T-cell (primary cell): ENCODE measurements around the gene CLSTN2. TPM values are rescaled to one million over a fixed set of nuclear protein-coding genes. Genes with fewer than 3 reads are reported as not detected.

ENCODE experiments used
- ATAC-seq, 4 experiments: fragments of 200-7000 bp in 3 of 4; fragments of 150-1000 bp in 1 of 4; cut with Tn5 transposase; replicated peaks in 1 of 4; 1 replicate in 3 of 4; 2 replicates in 1 of 4; pipeline ENCODE4 v1.10.0; 2021; ENCODE audit warnings: moderate library complexity in 3 of 4, mild to moderate bottlenecking in 2 of 4, moderate number of reproducible peaks in 1 of 4
- CTCF ChIA-PET, 2 donors: fragments of 300-600 bp; sonication (Branson Sonifier 250); formaldehyde crosslinking; loops; one replicate each; lab custom pipeline; 2022; ENCODE audit warnings: antibody characterized with exemption in 2 of 2; lab: Charles Lee
- POLR2A ChIA-PET, 2 donors: fragments of 300-600 bp; sonication (Branson Sonifier 250); formaldehyde crosslinking; loops; one replicate each; lab custom pipeline; 2022; ENCODE audit warnings: antibody characterized with exemption in 2 of 2; lab: Charles Lee
- DNase-seq, 35 experiments: peaks; one replicate each; pipeline versions ENCODE4 v3.0.0 to v3.0.0-alpha.2; 2013 to 2023
- H3K27ac ChIP-seq: one replicate; pipeline ENCODE4 v1.5.1; 2013; ENCODE audit warnings: low read length
- H3K27me3 ChIP-seq, 2 experiments: replicated peaks in 1 of 2; 1 replicate in 1 of 2; 2 replicates in 1 of 2; pipeline versions ENCODE4 v1.6.1 to v1.7.0; 2013; ENCODE audit warnings: low read length in 1 of 2, mixed read lengths in 1 of 2; ENCODE audit not compliant: control insufficient read depth in 2 of 2, insufficient read depth in 2 of 2; ENCODE audit errors: extremely low read depth in 1 of 2
- H3K36me3 ChIP-seq, 2 donors: 1 replicate in 1 of 2; 2 replicates in 1 of 2; pipeline versions ENCODE4 v1.6.1 to v1.7.0; 2013; ENCODE audit warnings: low read length in 1 of 2; ENCODE audit not compliant: control insufficient read depth in 2 of 2, insufficient read depth in 1 of 2; ENCODE audit errors: extremely low read depth in 1 of 2
- H3K4me1 ChIP-seq, 2 experiments: 1 replicate in 1 of 2; 2 replicates in 1 of 2; pipeline versions ENCODE4 v1.6.1 to v1.7.0; 2013; ENCODE audit warnings: low read length in 2 of 2, mixed read lengths in 1 of 2; ENCODE audit not compliant: insufficient read depth in 2 of 2, control insufficient read depth in 1 of 2; ENCODE audit errors: extremely low read depth in 1 of 2
- H3K4me3 ChIP-seq, 2 donors: 1 replicate in 1 of 2; 2 replicates in 1 of 2; pipeline versions ENCODE4 v1.5.1 to v1.7.0; 2013; ENCODE audit warnings: mild to moderate bottlenecking in 2 of 2, low read length in 1 of 2, moderate library complexity in 1 of 2; ENCODE audit not compliant: control insufficient read depth in 1 of 2; ENCODE audit errors: extremely low read depth in 1 of 2
- H3K9me3 ChIP-seq: 2 replicates; pipeline ENCODE4 v1.7.0; 2013
- H3K27ac Mint-ChIP-seq, 2 donors: one replicate each; pipeline ENCODE4 v1.8.0; 2020 to 2021; ENCODE audit warnings: mild to moderate bottlenecking in 2 of 2, mixed read lengths in 2 of 2
- H3K27me3 Mint-ChIP-seq, 2 donors: one replicate each; pipeline ENCODE4 v1.8.0; 2021 to 2022; ENCODE audit warnings: mixed read lengths in 2 of 2
- H3K36me3 Mint-ChIP-seq: one replicate; pipeline ENCODE4 v1.8.0; 2021; ENCODE audit warnings: mixed read lengths
- H3K4me1 Mint-ChIP-seq, 3 donors: one replicate each; pipeline ENCODE4 v1.8.0; 2020 to 2022; ENCODE audit warnings: mixed read lengths in 3 of 3, mild to moderate bottlenecking in 1 of 3
- H3K4me3 Mint-ChIP-seq, 3 donors: one replicate each; pipeline ENCODE4 v1.8.0; 2020 to 2022; ENCODE audit warnings: mild to moderate bottlenecking in 3 of 3, mixed read lengths in 3 of 3, moderate library complexity in 3 of 3
- H3K9me3 Mint-ChIP-seq, 3 donors: one replicate each; pipeline ENCODE4 v1.8.0; 2020 to 2022; ENCODE audit warnings: mixed read lengths in 3 of 3
- WGBS: methylation state at CpG from one replicate; pipeline ENCODE4 v1.1.5; 2013; ENCODE audit warnings: missing lambda C conversion rate; ENCODE audit not compliant: insufficient coverage; 5-methylcytosine and 5-hydroxymethylcytosine counted together
- total RNA-seq, 35 experiments: library from RNA in 6 of 35; stranded (reverse) in 6 of 35; fragments of 120-200 nt in 1 of 35; gene quantifications; one replicate each; pipeline versions ENCODE4 v1.2.1 to v1.2.4 and lab custom pipeline; 2013 to 2026

The CLSTN2 gene
- total RNA-seq, 5 donors from 2014 or later (not counting 1 experiment from before 2014, with no cell fraction given): under 0.01 to 0.12 (median 0.03) TPM; not detected in 2

GRCh38 chr3:140252812-140253656 is 318.0 kb downstream of the CLSTN2 start:
- CTCF ChIA-PET: no interaction called here
- H3K9me3 ChIP-seq: no peaks in the 10 kb centered on the region
- no peak overlapping the region for H3K27ac Mint-ChIP-seq
- H3K36me3 ChIP-seq: no peaks in the 10 kb centered on the region
- peaks cover 0 to 3% of the 10 kb centered on the region in 2 donors for H3K27me3 Mint-ChIP-seq
- no peak overlapping the region for H3K4me3 Mint-ChIP-seq
- POLR2A ChIA-PET: no interaction called here
- H3K36me3 Mint-ChIP-seq: no peaks in the 10 kb centered on the region
- no peaks in the 10 kb centered on the region for H3K4me1 ChIP-seq
- ATAC-seq (no peak), DNase-seq (no peak)
- WGBS: 80% methylated on average over 1 of the region's 9 CpGs
- H3K4me3 ChIP-seq: no peak overlapping the region
- no peak overlapping the region for H3K27ac ChIP-seq
- H3K9me3 Mint-ChIP-seq: no peaks in the 10 kb centered on the region
- H3K27me3 ChIP-seq: peaks cover 0 to 5% of the 10 kb centered on the region in 2 experiments
- no peaks in the 10 kb centered on the region for H3K4me1 Mint-ChIP-seq

DNA sequence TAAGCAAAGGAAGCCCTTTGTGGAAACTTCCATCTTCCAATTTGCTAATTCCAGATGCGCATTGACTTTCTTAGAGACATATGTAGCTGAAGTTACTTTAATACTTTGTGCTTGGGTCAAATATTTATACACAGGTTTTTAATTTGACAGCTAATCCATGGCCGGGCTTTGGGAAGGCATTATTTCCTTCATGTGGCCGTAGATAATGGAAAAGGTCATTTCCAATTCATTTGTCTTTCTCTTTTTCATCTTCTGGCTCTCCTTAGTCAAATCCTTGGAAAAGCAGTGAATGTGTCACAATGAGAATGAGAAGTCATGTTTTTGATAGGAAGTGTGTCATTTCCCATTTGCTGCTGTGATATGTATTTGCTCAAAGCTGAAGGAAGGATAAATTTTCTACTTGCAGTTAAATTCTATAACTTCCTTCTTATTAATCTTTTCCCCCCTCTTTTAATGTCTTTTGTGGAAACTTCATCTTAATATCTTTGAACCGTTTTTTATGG is 323.3 kb downstream of the CLSTN2 start:
- POLR2A ChIA-PET: no interaction called here
- WGBS: no CpG with 5 or more reads among the region's 4 CpGs
- no peak overlapping the region for H3K4me3 Mint-ChIP-seq

GRCh38 chr3:140265302-140265701 is 330.3 kb downstream of the CLSTN2 start:
- Histone ChIP-seq H3K36me3 (no peaks in the 10 kb centered on the region), H3K27ac (no peak overlapping the region), H3K4me3 (no peak overlapping the region), H3K4me1 (no peaks in the 10 kb centered on the region), H3K27me3 (no peaks in the 10 kb centered on the region), H3K9me3 (no peaks in the 10 kb centered on the region)
- WGBS: 13% methylated on average over 1 of the region's 5 CpGs
- ATAC-seq: no peak
- ChIA-PET CTCF (no interaction called here), POLR2A (no interaction called here)
- H3K9me3 Mint-ChIP-seq: peaks cover 0 to 4% (median 4%) of the 10 kb centered on the region in 3 donors
- no peaks in the 10 kb centered on the region for H3K4me1 Mint-ChIP-seq
- peaks cover 0 to 6% of the 10 kb centered on the region in 2 donors for H3K27me3 Mint-ChIP-seq
- no peaks in the 10 kb centered on the region for H3K36me3 Mint-ChIP-seq
- no peak overlapping the region for H3K4me3 Mint-ChIP-seq
- no peak for DNase-seq
- H3K27ac Mint-ChIP-seq: no peak overlapping the region

More for the DNA sequence above, 323.3 kb downstream of the CLSTN2 start:
- H3K27me3 Mint-ChIP-seq: peaks cover 0 to 7% of the 10 kb centered on the region in 2 donors
- DNase-seq (no peak), ATAC-seq (no peak)
- no peak overlapping the region for H3K27ac Mint-ChIP-seq
- no peaks in the 10 kb centered on the region for H3K4me1 Mint-ChIP-seq
- Histone ChIP-seq H3K27me3 (no peaks in the 10 kb centered on the region), H3K36me3 (no peaks in the 10 kb centered on the region), H3K4me3 (no peak overlapping the region), H3K27ac (no peak overlapping the region), H3K4me1 (no peaks in the 10 kb centered on the region), H3K9me3 (no peaks in the 10 kb centered on the region)
- CTCF ChIA-PET: no interaction called here
- no peaks in the 10 kb centered on the region for H3K36me3 Mint-ChIP-seq
- H3K9me3 Mint-ChIP-seq: peaks cover 0 to 4% (median 0%) of the 10 kb centered on the region in 3 donors

GRCh38 chr3:140268103-140268502 is 333.1 kb downstream of the CLSTN2 start:
- DNase-seq (no peak), ATAC-seq (no peak)
- H3K27ac Mint-ChIP-seq: no peak overlapping the region
- no peaks in the 10 kb centered on the region for H3K36me3 Mint-ChIP-seq
- H3K9me3 Mint-ChIP-seq: peaks cover 0 to 4% (median 2%) of the 10 kb centered on the region in 3 donors
- H3K4me1 Mint-ChIP-seq: no peaks in the 10 kb centered on the region
- Histone ChIP-seq H3K4me1 (no peaks in the 10 kb centered on the region), H3K9me3 (no peaks in the 10 kb centered on the region), H3K27me3 (no peaks in the 10 kb centered on the region), H3K27ac (no peak overlapping the region), H3K4me3 (no peak overlapping the region), H3K36me3 (no peaks in the 10 kb centered on the region)
- H3K4me3 Mint-ChIP-seq: no peak overlapping the region
- WGBS: 100% methylated on average over 1 of the region's 3 CpGs
- POLR2A ChIA-PET: no interaction called here
- peaks cover 0 to 4% of the 10 kb centered on the region in 2 donors for H3K27me3 Mint-ChIP-seq
- CTCF ChIA-PET: no interaction called here

DNA sequence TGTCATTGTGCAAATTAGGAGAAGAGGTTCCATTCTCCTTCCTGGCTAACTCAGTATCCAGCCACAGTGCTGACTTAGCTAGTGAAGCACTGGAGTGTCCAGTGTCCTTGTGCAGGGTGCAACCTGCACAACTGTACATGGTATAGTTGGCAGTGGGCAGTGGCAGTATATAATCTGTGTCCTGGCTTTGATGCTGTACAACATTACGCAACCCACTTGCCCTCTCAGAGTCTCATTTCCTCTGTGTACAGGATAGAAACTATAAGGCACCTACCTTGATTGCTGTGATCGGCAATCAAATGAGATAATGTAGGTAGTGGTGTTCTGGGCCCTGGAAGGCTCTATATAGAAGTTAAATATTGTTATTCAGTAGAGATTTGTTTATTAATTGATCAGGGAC is 333.6 kb downstream of the CLSTN2 start:
- Histone ChIP-seq H3K4me3 (no peak overlapping the region), H3K27ac (no peak overlapping the region), H3K9me3 (no peaks in the 10 kb centered on the region), H3K27me3 (no peaks in the 10 kb centered on the region), H3K4me1 (no peaks in the 10 kb centered on the region), H3K36me3 (no peaks in the 10 kb centered on the region)
- H3K4me1 Mint-ChIP-seq: no peaks in the 10 kb centered on the region
- WGBS: no CpG with 5 or more reads among the region's 2 CpGs
- H3K27ac Mint-ChIP-seq: no peak overlapping the region
- no peak overlapping the region for H3K4me3 Mint-ChIP-seq
- H3K9me3 Mint-ChIP-seq: peaks cover 0 to 4% (median 0%) of the 10 kb centered on the region in 3 donors
- no peak for DNase-seq
- ChIA-PET POLR2A (no interaction called here), CTCF (no interaction called here)
- peaks cover 0 to 3% of the 10 kb centered on the region in 2 donors for H3K27me3 Mint-ChIP-seq
- ATAC-seq: no peak
- H3K36me3 Mint-ChIP-seq: no peaks in the 10 kb centered on the region

- Mint-ChIP-seq H3K4me3 (no peak overlapping the region), H3K36me3 (no peaks in the 10 kb centered on the region), H3K4me1 (no peaks in the 10 kb centered on the region), H3K9me3 (no peaks in the 10 kb centered on the region), H3K27me3 (peaks cover 3 to 7% of the 10 kb centered on the region in 2 donors), H3K27ac (no peak overlapping the region)
- Histone ChIP-seq H3K36me3 (no peaks in the 10 kb centered on the region), H3K9me3 (no peaks in the 10 kb centered on the region), H3K4me1 (no peaks in the 10 kb centered on the region), H3K4me3 (no peak overlapping the region), H3K27ac (no peak overlapping the region), H3K27me3 (peaks cover 0 to under 1% of the 10 kb centered on the region in 2 experiments)
- ATAC-seq (no peak), DNase-seq (no peak)
- no CpG with 5 or more reads among the region's 3 CpGs for WGBS
- CTCF ChIA-PET: no interaction called here
- POLR2A ChIA-PET: no interaction called here
Measured at GRCh38 chr3:140270329-140270728, 335.3 kb downstream of the CLSTN2 start.
